HG02852 (cell line): ENCODE measurements around the gene MIEF1.

Source experiments
- ATAC-seq: cut with Tn5 transposase; IDR thresholded peaks from one replicate; pipeline ENCODE4 v1.9.1; 2021; ENCODE audit warnings: mild to moderate bottlenecking, moderate library complexity; ENCODE audit not compliant: unreplicated experiment

The MIEF1 gene

GRCh38 chr22:39554151-39554550 lies 52.1 kb downstream of the MIEF1 start:
- ATAC-seq: no peak

GRCh38 chr22:39556970-39557841 lies 55.1 kb downstream of the MIEF1 start:
- ATAC-seq: no peak

- no peak for ATAC-seq
Observed at GRCh38 chr22:39558254-39558727, 56.2 kb downstream of the MIEF1 start.

GRCh38 chr22:39558950-39559349 lies 56.9 kb downstream of the MIEF1 start:
- ATAC-seq: no peak

GRCh38 chr22:39559456-39560105 lies 57.5 kb downstream of the MIEF1 start:
- no peak for ATAC-seq

GRCh38 chr22:39560127-39560526 lies 58.0 kb downstream of the MIEF1 start:
- ATAC-seq: no peak

GRCh38 chr22:39562839-39563489 lies 60.9 kb downstream of the MIEF1 start:
- no peak for ATAC-seq

GRCh38 chr22:39563571-39564428 lies 61.7 kb downstream of the MIEF1 start:
- ATAC-seq: no peak

- no peak for ATAC-seq
Observed at GRCh38 chr22:39565414-39565944, 63.4 kb downstream of the MIEF1 start.

GRCh38 chr22:39567135-39567946 lies 65.3 kb downstream of the MIEF1 start:
- ATAC-seq: no peak
